Suprapubic skin (tissue), 4 donors: Measurements from ENCODE around the gene EPHB1.

ENCODE experiments used
- EP300 ChIP-seq: sonication (generic); formaldehyde crosslinking; IDR thresholded peaks from one replicate; pipeline ENCODE4 v1.6.1; 2017; ENCODE audit warnings: antibody characterized with exemption
- POLR2A ChIP-seq, 2 donors: fragments of 450-650 bp; IDR thresholded peaks; one replicate each; pipeline ENCODE4 v1.6.1; 2017; ENCODE audit warnings: antibody characterized with exemption in 2 of 2, mild to moderate bottlenecking in 2 of 2, moderate library complexity in 2 of 2
- POLR2AphosphoS5 ChIP-seq, 3 donors: sonication (generic); formaldehyde crosslinking; IDR thresholded peaks; one replicate each; pipeline ENCODE4 v1.6.1; 2017; ENCODE audit warnings: antibody characterized with exemption in 3 of 3
- TF ChIP-seq, protein P1 (sequence below), 2 donors: fragments of 200-600 bp in 1 of 2; fragments of 450-650 bp in 1 of 2; sonication (generic) in 1 of 2; IDR thresholded peaks; one replicate each; pipeline ENCODE4 v1.5.1; 2016 to 2019; ENCODE audit warnings: antibody characterized with exemption in 2 of 2, mild to moderate bottlenecking in 1 of 2, moderate library complexity in 1 of 2

DNA sequence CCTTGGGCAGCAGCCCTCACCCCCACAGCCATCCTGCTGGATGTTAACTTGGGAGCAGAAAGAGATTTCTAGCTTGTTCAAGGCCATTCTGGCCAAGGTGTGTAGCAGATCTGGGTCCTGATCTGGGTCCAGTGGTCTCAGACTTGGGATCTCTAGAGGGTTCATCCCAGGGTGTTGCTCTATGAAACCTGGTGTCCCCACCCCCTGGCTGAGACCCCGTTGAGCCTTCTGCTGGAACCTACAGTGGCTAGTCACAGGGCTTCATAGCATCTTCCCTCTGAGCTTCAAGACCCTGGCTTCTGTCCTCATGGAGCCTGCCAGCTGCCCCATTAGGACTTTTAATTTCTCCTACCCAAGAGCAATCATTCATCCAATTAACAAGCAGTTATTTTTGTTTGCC lies 64.3 kb downstream of the EPHB1 start:
- TF ChIP-seq, protein P1, sequence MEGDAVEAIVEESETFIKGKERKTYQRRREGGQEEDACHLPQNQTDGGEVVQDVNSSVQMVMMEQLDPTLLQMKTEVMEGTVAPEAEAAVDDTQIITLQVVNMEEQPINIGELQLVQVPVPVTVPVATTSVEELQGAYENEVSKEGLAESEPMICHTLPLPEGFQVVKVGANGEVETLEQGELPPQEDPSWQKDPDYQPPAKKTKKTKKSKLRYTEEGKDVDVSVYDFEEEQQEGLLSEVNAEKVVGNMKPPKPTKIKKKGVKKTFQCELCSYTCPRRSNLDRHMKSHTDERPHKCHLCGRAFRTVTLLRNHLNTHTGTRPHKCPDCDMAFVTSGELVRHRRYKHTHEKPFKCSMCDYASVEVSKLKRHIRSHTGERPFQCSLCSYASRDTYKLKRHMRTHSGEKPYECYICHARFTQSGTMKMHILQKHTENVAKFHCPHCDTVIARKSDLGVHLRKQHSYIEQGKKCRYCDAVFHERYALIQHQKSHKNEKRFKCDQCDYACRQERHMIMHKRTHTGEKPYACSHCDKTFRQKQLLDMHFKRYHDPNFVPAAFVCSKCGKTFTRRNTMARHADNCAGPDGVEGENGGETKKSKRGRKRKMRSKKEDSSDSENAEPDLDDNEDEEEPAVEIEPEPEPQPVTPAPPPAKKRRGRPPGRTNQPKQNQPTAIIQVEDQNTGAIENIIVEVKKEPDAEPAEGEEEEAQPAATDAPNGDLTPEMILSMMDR (IDR thresholded peaks at IDR 0.05): no peak
- no peak for TF ChIP-seq POLR2AphosphoS5 (IDR thresholded peaks at IDR 0.05)
- no peak for TF ChIP-seq EP300
- no peak for TF ChIP-seq POLR2A (IDR thresholded peaks at IDR 0.05)
